Measurements from ENCODE around the gene PCDHGA12.
"Not testable (repeated sequence)": the region's sequence is repeated elsewhere in the genome, so short reads cannot be mapped to it uniquely, and the experiment has no call there.

PCDHGA12 gene

GRCh38 chr5:141397756-141398551 lies 32.4 kb upstream of the PCDHGA12 start, which contains the start of gene PCDHGB5:
Gene PCDHGB5, plus strand, starts transcription at chr5:141397947. Its CDS starts 181 bp downstream, at chr5:141398128.
- peak; percentile 37 for DNase-seq (ENCODE audit: extremely low read depth, insufficient read length)
- H3K4me3 ChIP-seq (replicated peaks; ENCODE audit: low read depth, low read length); H3K36me3 ChIP-seq (ENCODE audit: control insufficient read depth, insufficient read depth, low read length); H3K27me3 ChIP-seq (replicated peaks; ENCODE audit: control insufficient read depth, insufficient read depth, low read length): not testable (repeated sequence)
- peak; percentile 17 for TF ChIP-seq CTCF (IDR thresholded peaks at IDR 0.05; ENCODE audit: insufficient read depth, low read length, poor library complexity, severe bottlenecking)

GRCh38 chr5:141398608-141399007 lies 31.7 kb upstream of the PCDHGA12 start:
- no peaks in the 10 kb centered on the region for H3K36me3 ChIP-seq (ENCODE audit: control insufficient read depth, insufficient read depth, low read length)
- TF ChIP-seq CTCF (IDR thresholded peaks at IDR 0.05; ENCODE audit: insufficient read depth, low read length, poor library complexity, severe bottlenecking): no peak

GRCh38 chr5:141399555-141400258 lies 30.6 kb upstream of the PCDHGA12 start:
- no peak for DNase-seq (ENCODE audit: extremely low read depth, insufficient read length)
- Histone ChIP-seq H3K4me3 (replicated peaks; ENCODE audit: low read depth, low read length) (no peak overlapping the region), H3K36me3 (ENCODE audit: control insufficient read depth, insufficient read depth, low read length) (no peaks in the 10 kb centered on the region), H3K27me3 (replicated peaks; ENCODE audit: control insufficient read depth, insufficient read depth, low read length) (no peaks in the 10 kb centered on the region)
- TF ChIP-seq CTCF (IDR thresholded peaks at IDR 0.05; ENCODE audit: insufficient read depth, low read length, poor library complexity, severe bottlenecking): no peak

More at GRCh38 chr5:141398608-141399007, 31.7 kb upstream of the PCDHGA12 start:
- no peak overlapping the region for H3K4me3 ChIP-seq (replicated peaks; ENCODE audit: low read depth, low read length)
- no peak for DNase-seq (ENCODE audit: extremely low read depth, insufficient read length)
- no peaks in the 10 kb centered on the region for H3K27me3 ChIP-seq (replicated peaks; ENCODE audit: control insufficient read depth, insufficient read depth, low read length)

- H3K27me3 ChIP-seq (replicated peaks; ENCODE audit: control insufficient read depth, insufficient read depth, low read length): no peaks in the 10 kb centered on the region
- no peak for DNase-seq (ENCODE audit: extremely low read depth, insufficient read length)
- H3K36me3 ChIP-seq (ENCODE audit: control insufficient read depth, insufficient read depth, low read length): no peaks in the 10 kb centered on the region
- peak; percentile 14 for TF ChIP-seq CTCF (IDR thresholded peaks at IDR 0.05; ENCODE audit: insufficient read depth, low read length, poor library complexity, severe bottlenecking)
- H3K4me3 ChIP-seq (replicated peaks; ENCODE audit: low read depth, low read length): no peak within 1 kb of the TSS
Observed at GRCh38 chr5:141402553-141403243, 27.6 kb upstream of the PCDHGA12 start, which contains the start of gene PCDHGA9. Gene PCDHGA9, plus strand, starts transcription at chr5:141402778. Its CDS starts 175 bp downstream, at chr5:141402953.

GRCh38 chr5:141403387-141403786 lies 26.9 kb upstream of the PCDHGA12 start:
- Histone ChIP-seq H3K27me3 (replicated peaks; ENCODE audit: control insufficient read depth, insufficient read depth, low read length) (no peaks in the 10 kb centered on the region), H3K4me3 (replicated peaks; ENCODE audit: low read depth, low read length) (no peak overlapping the region), H3K36me3 (ENCODE audit: control insufficient read depth, insufficient read depth, low read length) (no peaks in the 10 kb centered on the region)
- no peak for DNase-seq (ENCODE audit: extremely low read depth, insufficient read length)
- no peak for TF ChIP-seq CTCF (IDR thresholded peaks at IDR 0.05; ENCODE audit: insufficient read depth, low read length, poor library complexity, severe bottlenecking)
